ENCODE results near the gene HEBP2. TPM values are rescaled to one million over a fixed set of nuclear protein-coding genes. Genes with fewer than 3 reads are reported as not detected.

HEBP2 gene
- total RNA-seq, 1 donor from 2014 or later = 11.9 TPM

GRCh38 chr6:138442663-138443062 lies 38.6 kb downstream of the HEBP2 start:
- Mint-ChIP-seq H3K27me3 (ENCODE audit: insufficient read depth, low read depth) (no peaks in the 10 kb centered on the region), H3K36me3 (peaks cover 18% of the 10 kb centered on the region), H3K27ac (no peak overlapping the region), H3K4me3 (no peak overlapping the region), H3K9me3 (no peaks in the 10 kb centered on the region), H3K4me1 (no peaks in the 10 kb centered on the region)
- H3K36me3 ChIP-seq = no peaks in the 10 kb centered on the region
- no peak overlapping the region for H3K4me3 ChIP-seq
- no peaks in the 10 kb centered on the region for H3F3A ChIP-seq (ENCODE audit: low read depth)
- DNase-seq (ENCODE audit: low spot score) = no peak
- no peak overlapping the region for H3K4me2 ChIP-seq
- H3K4me1 ChIP-seq = no peaks in the 10 kb centered on the region
- no peaks in the 10 kb centered on the region for H4K20me1 ChIP-seq (ENCODE audit: low read depth)
- no peaks in the 10 kb centered on the region for H3K9me3 ChIP-seq (ENCODE audit: low read depth)
- no peaks in the 10 kb centered on the region for H3K79me2 ChIP-seq (ENCODE audit: low read depth)
- H3K27me3 ChIP-seq = no peaks in the 10 kb centered on the region
- no peak overlapping the region for H2AFZ ChIP-seq (replicated peaks)
- H3K27ac ChIP-seq = no peak overlapping the region
- no peak overlapping the region for H3K9ac ChIP-seq
- TF ChIP-seq CTCF (IDR thresholded peaks at IDR 0.05) = no peak
- no peak for TF ChIP-seq EZH2phosphoT487 (IDR thresholded peaks at IDR 0.05)
- TF ChIP-seq EZH2 (IDR thresholded peaks at IDR 0.05) = no peak

DNA sequence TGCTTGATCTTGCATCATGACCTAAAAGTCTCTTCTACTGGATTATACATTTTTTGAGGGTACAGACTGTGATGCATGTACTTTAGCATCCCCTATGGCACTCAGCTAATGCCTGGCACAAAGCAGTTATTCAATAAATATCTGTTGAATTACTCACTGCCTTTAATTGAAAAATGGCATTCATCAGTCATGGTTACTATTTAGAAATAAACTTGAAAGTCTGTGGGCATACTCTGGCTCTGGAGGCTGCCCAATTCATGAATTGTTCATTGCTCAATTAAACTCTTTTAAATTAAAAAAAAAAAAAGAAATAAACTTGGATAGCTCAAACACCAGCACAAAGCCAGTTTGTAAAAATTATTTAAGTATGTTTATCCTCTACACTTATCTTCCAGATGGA lies 40.0 kb downstream of the HEBP2 start:
- H3K4me1 Mint-ChIP-seq = peaks cover 2% of the 10 kb centered on the region
- DNase-seq (ENCODE audit: low spot score) = no peak
- Histone ChIP-seq H3K27ac (no peak overlapping the region), H2AFZ (replicated peaks) (no peak overlapping the region), H3K79me2 (ENCODE audit: low read depth) (no peaks in the 10 kb centered on the region), H3K9ac (no peak overlapping the region), H3K4me1 (no peaks in the 10 kb centered on the region), H4K20me1 (ENCODE audit: low read depth) (no peaks in the 10 kb centered on the region), H3K4me3 (no peak overlapping the region), H3K36me3 (no peaks in the 10 kb centered on the region), H3K27me3 (no peaks in the 10 kb centered on the region), H3K9me3 (ENCODE audit: low read depth) (no peaks in the 10 kb centered on the region), H3K4me2 (no peak overlapping the region), H3F3A (ENCODE audit: low read depth) (no peaks in the 10 kb centered on the region)
- H3K36me3 Mint-ChIP-seq = peaks cover 20% of the 10 kb centered on the region
- no peaks in the 10 kb centered on the region for H3K9me3 Mint-ChIP-seq
- no peaks in the 10 kb centered on the region for H3K27me3 Mint-ChIP-seq (ENCODE audit: insufficient read depth, low read depth)
- no peak for TF ChIP-seq EZH2 (IDR thresholded peaks at IDR 0.05)
- no peak for TF ChIP-seq CTCF (IDR thresholded peaks at IDR 0.05)
- no peak for TF ChIP-seq EZH2phosphoT487 (IDR thresholded peaks at IDR 0.05)
- H3K27ac Mint-ChIP-seq = no peak overlapping the region
- no peak overlapping the region for H3K4me3 Mint-ChIP-seq

- H3K27me3 Mint-ChIP-seq (ENCODE audit: insufficient read depth, low read depth) = no peaks in the 10 kb centered on the region
- no peak overlapping the region for H3K4me3 ChIP-seq
- no peaks in the 10 kb centered on the region for H3K27me3 ChIP-seq
- H3K36me3 Mint-ChIP-seq = peaks cover 22% of the 10 kb centered on the region
- H3K9me3 ChIP-seq (ENCODE audit: low read depth) = no peaks in the 10 kb centered on the region
- no peak overlapping the region for H3K27ac Mint-ChIP-seq
- no peaks in the 10 kb centered on the region for H3K4me1 ChIP-seq
- H3K9me3 Mint-ChIP-seq = no peaks in the 10 kb centered on the region
- no peak for DNase-seq (ENCODE audit: low spot score)
- no peaks in the 10 kb centered on the region for H3F3A ChIP-seq (ENCODE audit: low read depth)
- peaks cover 14% of the 10 kb centered on the region for H3K4me1 Mint-ChIP-seq
- H3K4me2 ChIP-seq = no peak overlapping the region
- TF ChIP-seq EZH2 (IDR thresholded peaks at IDR 0.05) (no peak), EZH2phosphoT487 (IDR thresholded peaks at IDR 0.05) (no peak)
- H3K9ac ChIP-seq = no peak overlapping the region
- no peak overlapping the region for H3K4me3 Mint-ChIP-seq
- no peak overlapping the region for H3K27ac ChIP-seq
- H3K36me3 ChIP-seq = no peaks in the 10 kb centered on the region
- H4K20me1 ChIP-seq (ENCODE audit: low read depth) = no peaks in the 10 kb centered on the region
- H3K79me2 ChIP-seq (ENCODE audit: low read depth) = no peaks in the 10 kb centered on the region
- H2AFZ ChIP-seq (replicated peaks) = no peak overlapping the region
Measured at GRCh38 chr6:138446821-138447220, 42.8 kb downstream of the HEBP2 start.

- Mint-ChIP-seq H3K36me3 (peaks cover 17% of the 10 kb centered on the region), H3K27me3 (ENCODE audit: insufficient read depth, low read depth) (no peaks in the 10 kb centered on the region), H3K4me3 (no peak overlapping the region), H3K27ac (no peak overlapping the region), H3K4me1 (peaks cover 14% of the 10 kb centered on the region), H3K9me3 (no peaks in the 10 kb centered on the region)
- Histone ChIP-seq H3K9ac (no peak overlapping the region), H4K20me1 (ENCODE audit: low read depth) (no peaks in the 10 kb centered on the region), H3K27me3 (no peaks in the 10 kb centered on the region), H2AFZ (replicated peaks) (no peak overlapping the region), H3K27ac (no peak overlapping the region), H3K79me2 (ENCODE audit: low read depth) (no peaks in the 10 kb centered on the region), H3K36me3 (no peaks in the 10 kb centered on the region), H3K4me3 (no peak overlapping the region), H3K4me2 (no peak overlapping the region), H3F3A (ENCODE audit: low read depth) (no peaks in the 10 kb centered on the region), H3K4me1 (no peaks in the 10 kb centered on the region), H3K9me3 (ENCODE audit: low read depth) (no peaks in the 10 kb centered on the region)
- TF ChIP-seq EZH2 (IDR thresholded peaks at IDR 0.05) (no peak), CTCF (IDR thresholded peaks at IDR 0.05) (no peak), EZH2phosphoT487 (IDR thresholded peaks at IDR 0.05) (no peak)
- no peak for DNase-seq (ENCODE audit: low spot score)
Measured at GRCh38 chr6:138450445-138450844, 46.4 kb downstream of the HEBP2 start.
